Lung (tissue), 12 donors: ENCODE data around the gene SEC24A. TPM values are rescaled to one million over a fixed set of nuclear protein-coding genes. Genes with fewer than 3 reads are reported as not detected.

Source experiments
- ATAC-seq: fragments of 200-7000 bp; cut with Tn5 transposase; one replicate; pipeline ENCODE4 v1.9.1; 2020; ENCODE audit warnings: moderate number of reproducible peaks; ENCODE audit not compliant: insufficient read depth, low FRiP score
- DNase-seq, 3 donors: peaks; one replicate each; pipeline ENCODE4 v3.0.0-alpha.2; 2013 to 2017
- H3K27ac ChIP-seq, 2 donors: one replicate each; pipeline ENCODE4 v1.5.1; 2013; ENCODE audit warnings: mild to moderate bottlenecking in 2 of 2, moderate library complexity in 2 of 2, control low read depth in 1 of 2, inconsistent platforms in 1 of 2, low read depth in 1 of 2, low read length in 1 of 2
- H3K27me3 ChIP-seq, 3 donors: one replicate each; pipeline ENCODE4 v1.5.1; 2013; ENCODE audit warnings: low read length in 2 of 3; ENCODE audit not compliant: control insufficient read depth in 3 of 3, insufficient read depth in 3 of 3
- H3K36me3 ChIP-seq, 4 donors: one replicate each; pipeline ENCODE4 v1.5.1; 2013; ENCODE audit warnings: low read length in 4 of 4, mild to moderate bottlenecking in 1 of 4, moderate library complexity in 1 of 4; ENCODE audit not compliant: control insufficient read depth in 4 of 4, insufficient read depth in 4 of 4
- H3K4me1 ChIP-seq, 5 donors: one replicate each; pipeline ENCODE4 v1.5.1; 2013; ENCODE audit warnings: low read length in 5 of 5, mild to moderate bottlenecking in 2 of 5, moderate library complexity in 1 of 5; ENCODE audit not compliant: control insufficient read depth in 5 of 5, insufficient read depth in 5 of 5
- H3K4me3 ChIP-seq: one replicate; pipeline ENCODE4 v1.5.1; 2013; ENCODE audit warnings: mild to moderate bottlenecking, control low read depth, moderate library complexity
- H3K9ac ChIP-seq, 2 donors: one replicate each; pipeline ENCODE4 v1.5.1; 2013; ENCODE audit warnings: low read length in 2 of 2, control low read depth in 1 of 2; ENCODE audit not compliant: insufficient read depth in 1 of 2
- H3K9me3 ChIP-seq, 4 donors: one replicate each; pipeline ENCODE4 v1.5.1; 2013; ENCODE audit warnings: low read length in 3 of 4, mild to moderate bottlenecking in 1 of 4, moderate library complexity in 1 of 4; ENCODE audit not compliant: control insufficient read depth in 4 of 4, insufficient read depth in 3 of 4
- CTCF ChIP-seq: IDR thresholded peaks from 2 replicates; pipeline ENCODE4 v1.5.1; 2012; ENCODE audit warnings: mild to moderate bottlenecking; ENCODE audit errors: control extremely low read depth, extremely low read depth
- WGBS, 2 donors: extraction: QIAGEN DNeasy Blood & Tissue Kit; methylation state at CpG; one replicate each; pipeline ENCODE4 v1.1.7; 2013; 5-methylcytosine and 5-hydroxymethylcytosine counted together
- polyA plus RNA-seq, 2 donors: library from polyadenylated mRNA; stranded (reverse); fragments of 200-250 nt; gene quantifications; one replicate each; pipeline ENCODE4 v1.2.1, GENCODE V29; 2013
- total RNA-seq, 2 donors: library from RNA; depleted of rRNA in 1 of 2; stranded (reverse); fragments of >200 nt in 1 of 2; gene quantifications; one replicate each; pipeline ENCODE4 v1.2.1, GENCODE V29; 2014 to 2021
- donor health status: control.
- donor health status: control.
- donor health status: Bipolar disorder and iron deficiency.
- donor health status: healthy.
- donor health status: DM: yes; HTN: yes; CAD: no.

SEC24A gene
- total and polyA plus RNA-seq, 4 donors = 3.3 to 23.8 (median 14.8) TPM

GRCh38 chr5:134604908-134605307, 43.7 kb upstream of the SEC24A start:
- Histone ChIP-seq H3K27me3 (no peaks in the 10 kb centered on the region), H3K4me1 (peaks cover 0 to 5% (median 0%) of the 10 kb centered on the region in 5 donors), H3K9me3 (no peaks in the 10 kb centered on the region), H3K27ac (no peak overlapping the region), H3K36me3 (peaks cover 19 to 36% (median 25%) of the 10 kb centered on the region in 4 donors), H3K9ac (no peak overlapping the region), H3K4me3 (no peak overlapping the region)
- no peak for TF ChIP-seq CTCF
- DNase-seq (no peak), ATAC-seq (no peak)
- WGBS, 2 donors = 58 to 89% methylated on average over 1 of the region's 1 CpG

- Histone ChIP-seq H3K9ac (no peak overlapping the region), H3K27ac (no peak overlapping the region), H3K4me1 (peaks cover 0 to 5% (median 0%) of the 10 kb centered on the region in 5 donors), H3K9me3 (no peaks in the 10 kb centered on the region), H3K27me3 (no peaks in the 10 kb centered on the region), H3K4me3 (no peak overlapping the region), H3K36me3 (peaks cover 21 to 36% (median 29%) of the 10 kb centered on the region in 4 donors)
- 92 to 93% methylated on average over 5 of the region's 5 CpGs for WGBS, 2 donors
- no peak for TF ChIP-seq CTCF
- DNase-seq = no peak
- ATAC-seq = no peak
Observed at GRCh38 chr5:134606726-134607125, 41.9 kb upstream of the SEC24A start.

GRCh38 chr5:134608555-134608954, 40.0 kb upstream of the SEC24A start:
- Histone ChIP-seq H3K27ac (no peak overlapping the region), H3K36me3 (peaks cover 22 to 35% (median 29%) of the 10 kb centered on the region in 4 donors), H3K9me3 (no peaks in the 10 kb centered on the region), H3K9ac (no peak overlapping the region), H3K27me3 (no peaks in the 10 kb centered on the region), H3K4me1 (peaks cover 0 to 5% (median 0%) of the 10 kb centered on the region in 5 donors), H3K4me3 (no peak overlapping the region)
- no peak for DNase-seq
- no peak for TF ChIP-seq CTCF
- WGBS, 2 donors = 84 to 88% methylated on average over 3 of the region's 3 CpGs
- no peak for ATAC-seq
